HG03354 (cell line): ENCODE results near the gene OR9A2.

Experiments used
- ATAC-seq: cut with Tn5 transposase; IDR thresholded peaks from one replicate; pipeline ENCODE4 v1.9.1; 2021; ENCODE audit warnings: mild to moderate bottlenecking; ENCODE audit not compliant: unreplicated experiment, poor library complexity, severe bottlenecking

The OR9A2 gene

DNA sequence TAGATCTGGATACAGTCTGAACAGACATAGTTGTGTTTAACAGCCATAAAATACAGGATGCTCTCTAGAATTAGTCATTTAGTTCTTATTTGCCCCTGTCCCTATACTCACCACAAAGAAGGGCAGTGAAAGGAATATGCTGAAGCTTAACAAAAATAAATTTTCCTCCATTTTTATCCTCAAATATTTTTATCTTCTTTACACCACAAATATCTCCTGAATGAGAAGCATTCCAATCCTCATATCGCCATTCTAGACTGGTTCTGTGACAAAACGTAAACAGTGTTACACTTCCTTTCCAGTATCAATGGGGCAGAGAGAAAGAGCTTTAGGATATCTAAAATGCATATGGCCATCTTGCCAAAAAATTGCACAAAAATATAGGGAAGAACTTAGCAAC is 1.6 kb downstream of the OR9A2 start:
- no peak for ATAC-seq

DNA sequence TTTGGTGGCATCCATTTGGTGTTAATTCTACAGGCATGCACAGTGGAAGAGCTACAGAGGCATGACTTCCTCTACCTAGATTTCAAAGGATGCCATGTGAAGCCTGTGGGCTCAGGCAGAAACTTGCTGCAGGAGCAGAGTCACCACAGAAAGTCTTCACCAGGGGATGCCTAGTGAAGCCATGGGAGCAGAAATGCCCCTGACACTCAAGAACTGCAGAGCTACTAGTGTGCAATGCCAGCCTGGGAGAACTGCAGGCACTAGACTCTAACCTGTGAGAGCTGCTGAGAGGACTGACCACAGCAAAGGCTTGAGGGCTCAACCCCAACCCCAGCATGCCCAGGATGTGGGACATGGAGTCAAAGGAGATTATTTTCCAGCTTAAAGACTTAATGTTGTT is 3.9 kb downstream of the OR9A2 start:
- ATAC-seq = no peak

DNA sequence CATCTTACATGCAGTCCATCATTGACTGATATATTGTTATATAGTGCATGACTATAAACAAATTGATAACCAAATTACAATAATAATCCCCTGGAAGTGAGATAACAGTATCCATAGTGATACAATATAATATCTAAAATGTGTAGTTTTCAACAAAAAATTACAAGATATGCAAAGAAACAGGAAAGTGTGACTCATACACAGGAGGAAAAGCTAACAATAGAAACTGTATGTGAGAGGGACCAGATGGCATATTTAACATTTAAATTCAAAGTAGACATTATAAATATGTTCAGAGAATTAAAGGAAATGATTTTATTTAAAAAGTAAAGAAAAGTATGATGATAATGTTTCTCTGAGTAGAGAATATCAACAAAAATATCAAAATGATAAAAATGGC is 8.0 kb downstream of the OR9A2 start:
- no peak for ATAC-seq

DNA sequence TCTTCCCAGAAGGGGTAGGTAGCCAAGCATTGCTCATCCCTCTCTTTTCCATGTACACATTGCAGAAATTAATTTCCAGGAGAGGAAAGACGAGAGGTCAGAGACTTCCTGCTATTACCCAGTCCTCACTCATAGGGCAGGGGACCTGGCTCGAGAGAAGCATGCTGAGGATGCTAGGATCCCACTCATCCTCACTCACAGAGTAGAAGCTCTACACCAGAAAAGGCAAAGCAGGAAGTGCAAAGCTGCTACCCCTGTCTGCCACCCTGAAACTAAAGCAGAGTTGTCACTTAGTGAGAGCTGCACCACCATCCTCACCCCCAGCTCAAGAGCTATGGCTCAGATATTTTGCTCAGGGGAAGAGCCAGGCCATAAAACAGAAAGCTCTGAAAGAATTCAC is 9.9 kb downstream of the OR9A2 start:
- no peak for ATAC-seq

DNA sequence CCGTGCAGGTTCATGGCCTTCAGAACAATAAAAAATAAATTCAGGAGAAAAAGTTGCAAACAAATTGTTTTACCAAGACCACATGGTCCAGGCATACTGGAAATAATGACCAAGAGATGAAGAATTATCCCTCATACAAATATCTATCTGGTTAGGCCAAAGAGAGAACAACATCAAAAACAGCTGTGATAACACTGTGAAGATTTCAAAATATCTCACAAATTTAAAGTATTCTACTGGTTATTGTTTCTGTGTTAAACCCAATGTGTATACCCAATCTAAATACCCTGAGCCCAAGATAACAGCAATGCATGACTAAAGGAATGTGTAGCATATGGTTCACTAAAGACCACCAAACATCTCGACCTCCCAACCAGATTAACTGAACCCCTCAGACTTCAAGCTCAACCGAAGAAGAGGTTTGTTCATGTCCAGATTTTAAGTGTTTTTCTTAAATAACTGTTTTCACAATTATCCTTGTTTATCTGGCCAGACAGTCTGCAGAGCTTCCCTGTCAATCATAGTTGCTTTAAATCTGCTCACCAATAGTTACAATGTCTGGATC is 10.9 kb downstream of the OR9A2 start:
- ATAC-seq = no peak

DNA sequence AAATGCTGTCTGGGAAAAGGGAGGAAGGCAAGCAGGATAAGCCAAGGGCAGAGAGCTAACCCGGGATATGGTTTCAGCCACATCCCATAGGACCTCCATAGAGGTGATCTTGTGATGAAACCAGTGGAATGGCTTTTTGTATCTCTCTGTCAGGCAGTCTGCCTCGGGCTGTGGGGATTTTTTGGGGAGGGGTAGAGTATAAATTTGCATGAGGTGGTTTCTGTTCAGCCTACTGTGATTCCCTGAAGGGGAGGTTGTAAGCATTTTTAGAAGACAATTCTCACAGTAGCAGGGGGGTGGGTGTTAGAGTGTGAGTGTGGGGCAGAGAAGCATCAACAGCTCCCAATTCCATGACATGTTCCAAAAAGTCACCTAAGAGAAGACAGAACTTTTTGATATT is 11.8 kb downstream of the OR9A2 start:
- ATAC-seq = peak; percentile 97

DNA sequence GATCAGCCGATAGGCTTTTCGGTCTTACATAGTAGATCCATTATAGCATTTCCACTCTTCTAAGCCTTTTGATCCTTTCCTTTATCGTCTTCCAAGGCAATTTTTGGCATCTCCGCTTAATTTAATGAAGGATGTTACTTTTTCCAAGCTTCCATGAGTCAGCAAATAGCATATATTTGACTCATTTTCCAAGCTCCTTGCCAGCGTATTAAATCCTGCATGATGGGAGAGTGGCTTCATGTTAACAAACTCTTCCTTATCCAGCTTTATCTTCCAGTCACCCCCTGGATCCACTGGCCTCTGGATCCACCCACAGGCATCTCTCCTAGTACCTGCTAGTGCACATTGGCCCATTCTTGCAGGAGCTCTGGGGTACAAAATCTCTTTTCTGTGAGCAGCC is 13.0 kb downstream of the OR9A2 start:
- no peak for ATAC-seq

DNA sequence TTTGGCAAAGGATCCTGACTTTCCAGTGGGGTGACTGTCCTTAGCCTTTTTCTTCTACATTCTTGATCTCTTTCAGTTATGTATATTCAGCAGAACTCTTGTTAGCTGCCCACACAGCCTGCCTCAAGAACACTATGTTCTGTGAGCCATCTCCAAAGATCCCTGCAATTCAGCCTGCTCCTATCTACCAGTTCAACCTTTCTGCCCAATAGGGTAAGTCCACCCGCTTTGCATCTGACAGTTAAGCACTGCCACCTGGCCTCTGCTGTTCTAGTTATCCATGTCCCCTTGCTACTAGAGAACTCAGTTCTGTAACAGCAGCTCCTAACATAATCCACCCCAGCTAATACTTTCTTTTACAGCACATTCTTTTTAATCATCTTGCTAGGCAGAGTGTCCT is 13.5 kb downstream of the OR9A2 start:
- ATAC-seq = no peak

DNA sequence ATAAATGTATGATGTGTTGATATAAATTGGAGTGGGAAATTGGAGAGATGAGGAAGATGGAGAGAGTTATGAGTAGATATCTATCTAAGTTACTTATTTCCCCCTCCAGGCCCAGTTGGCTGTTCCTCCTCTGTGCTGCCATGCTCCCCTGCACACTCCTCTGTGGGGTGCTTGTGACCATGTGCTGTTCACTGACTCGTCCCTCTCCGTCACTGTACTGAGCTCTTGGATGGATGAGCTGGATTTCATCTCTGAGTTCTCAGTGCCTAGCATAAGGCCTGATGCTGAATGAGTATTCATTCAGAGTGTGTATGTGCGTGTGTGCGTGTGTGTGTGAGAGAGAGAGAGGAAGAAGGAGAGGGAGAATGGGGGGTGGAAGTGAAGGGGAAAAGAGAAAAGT is 14.5 kb downstream of the OR9A2 start:
- ATAC-seq = no peak

DNA sequence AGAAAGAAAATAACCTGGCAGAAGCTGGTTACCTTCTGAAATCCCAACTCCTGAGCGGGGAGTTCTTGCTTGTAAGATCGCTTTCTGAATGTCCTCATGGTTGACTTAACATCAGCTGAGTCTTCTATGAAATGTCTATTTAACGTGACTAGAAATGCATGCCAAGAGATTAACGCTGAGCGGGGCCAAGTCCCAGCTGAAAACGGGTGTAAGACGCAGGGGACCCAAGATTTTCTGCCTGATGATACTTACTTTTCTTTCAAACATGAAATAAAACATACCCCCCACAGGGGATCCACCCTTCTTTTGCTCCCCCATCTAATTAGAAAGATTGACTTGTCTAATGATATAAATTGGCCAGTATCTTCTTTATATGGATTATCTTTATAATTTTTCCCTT is 14.9 kb downstream of the OR9A2 start:
- ATAC-seq = no peak

DNA sequence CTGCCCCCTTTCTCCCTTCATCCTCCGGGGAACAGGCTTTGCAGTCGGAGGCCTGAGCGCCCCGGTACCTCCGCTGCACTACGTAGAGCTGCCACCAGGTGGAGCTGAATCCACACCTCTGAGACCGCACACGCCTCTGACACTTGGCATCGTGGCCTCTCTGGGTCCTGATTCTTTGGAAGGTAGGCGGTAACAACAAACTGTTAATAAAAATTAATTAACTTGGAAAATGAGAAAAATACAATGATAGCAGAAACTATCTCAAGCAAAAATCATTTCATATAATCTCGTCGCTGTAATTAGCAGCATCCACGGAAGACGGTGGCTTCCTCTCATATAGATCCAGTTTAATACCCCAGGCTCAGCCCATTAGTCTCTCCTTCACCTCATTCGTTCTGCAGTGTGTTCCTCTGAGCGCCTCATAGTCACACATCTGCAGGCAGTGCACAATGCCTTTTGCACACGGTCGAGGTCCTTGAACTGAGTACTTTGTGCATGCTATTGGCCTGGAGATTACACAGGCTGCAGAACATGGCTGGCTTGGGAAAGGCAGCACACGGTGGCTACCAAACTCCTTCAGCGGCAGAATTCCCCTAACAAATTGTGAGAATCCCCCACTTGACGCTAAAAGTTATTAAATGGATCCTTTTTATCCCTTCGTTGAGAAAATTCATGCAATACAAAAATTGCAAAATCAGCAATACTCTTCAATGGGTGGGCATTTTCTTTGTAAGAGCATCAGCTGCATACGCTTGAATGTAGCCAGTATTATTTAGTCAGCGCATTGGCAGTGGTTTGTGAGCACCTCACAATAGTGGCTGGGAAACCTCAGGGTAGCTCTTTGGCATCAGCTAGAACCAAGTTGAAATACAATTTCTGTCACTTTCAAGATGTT is 18.7 kb downstream of the OR9A2 start:
- peak; percentile 90 for ATAC-seq

DNA sequence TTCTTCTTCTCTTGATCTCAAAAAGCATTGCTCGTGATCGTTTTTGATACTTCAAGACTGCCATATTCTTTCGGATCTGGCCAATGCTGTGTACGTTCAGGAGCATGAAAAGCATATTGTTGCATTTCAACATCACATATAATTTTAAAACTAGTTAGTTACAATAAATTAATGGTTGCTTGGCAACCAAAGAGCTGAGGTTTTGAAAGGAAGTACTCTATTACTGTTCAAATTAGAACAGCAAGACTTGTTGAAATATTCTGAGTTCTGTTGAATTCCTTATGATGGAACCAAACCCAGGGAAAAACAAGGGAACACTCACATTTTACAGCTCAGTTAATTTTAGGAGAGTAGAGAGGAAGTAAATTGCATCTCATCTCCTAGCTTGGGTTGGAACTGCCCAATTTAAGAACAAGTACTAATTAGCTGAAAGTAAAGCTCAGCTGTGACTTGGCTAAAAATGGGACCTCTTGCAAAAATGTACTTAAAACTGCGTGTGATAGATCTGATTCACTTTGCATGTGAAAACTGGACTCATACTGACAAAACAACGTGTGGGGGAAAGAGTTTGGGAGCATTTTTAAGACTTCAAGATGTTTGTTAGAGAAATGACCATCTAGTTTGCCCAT is 21.2 kb downstream of the OR9A2 start:
- ATAC-seq = no peak

DNA sequence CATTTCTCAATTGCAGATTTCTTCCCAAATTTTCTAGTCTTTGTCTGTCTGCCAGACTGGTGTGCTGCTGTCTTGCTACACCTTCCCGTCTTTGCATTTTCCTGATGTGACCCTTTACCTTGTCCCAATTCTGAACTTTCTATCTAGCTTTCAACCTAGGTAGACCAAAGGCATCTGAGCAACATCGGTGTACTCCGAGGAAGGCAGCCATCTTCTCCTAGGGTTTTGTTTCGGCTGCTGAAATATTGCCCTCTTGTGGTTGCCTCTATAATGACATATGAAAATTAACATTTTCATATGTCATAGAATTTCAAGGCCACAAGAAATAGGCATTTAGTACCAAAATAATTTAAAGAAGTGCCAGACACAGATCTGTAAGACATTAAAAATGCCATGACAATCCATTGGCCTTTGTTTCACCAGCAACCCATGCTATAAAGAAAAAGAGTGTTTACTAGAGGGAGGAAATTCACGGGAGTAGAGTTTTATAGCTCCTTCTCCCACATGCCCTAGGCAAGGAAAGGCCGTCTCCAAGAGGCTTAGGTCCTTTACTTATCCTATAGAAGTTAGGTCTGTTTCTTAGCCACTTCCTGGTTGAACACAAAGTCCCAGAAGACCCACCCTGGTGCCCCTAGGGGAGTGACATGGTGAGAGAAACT is 23.4 kb downstream of the OR9A2 start:
- peak; percentile 71 for ATAC-seq

DNA sequence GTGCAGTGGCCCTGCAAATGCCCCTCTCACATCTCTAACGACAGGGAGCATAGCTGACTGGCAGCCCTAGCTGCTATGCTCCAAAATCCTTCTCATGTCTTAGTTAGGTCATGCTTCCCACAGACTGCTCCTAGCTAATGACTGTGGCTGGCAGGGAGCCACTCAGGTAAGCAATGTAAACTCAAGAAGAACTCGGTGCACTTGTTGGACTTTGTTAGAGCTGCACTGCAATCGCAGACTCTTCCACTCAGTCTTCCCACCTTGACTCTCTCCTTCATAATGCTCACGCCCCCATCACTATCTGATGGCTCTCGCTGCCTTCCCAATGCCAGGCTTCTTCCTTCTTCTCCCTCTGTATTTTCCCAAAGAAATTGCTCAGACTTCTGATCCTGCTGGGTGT is 24.0 kb downstream of the OR9A2 start:
- no peak for ATAC-seq

DNA sequence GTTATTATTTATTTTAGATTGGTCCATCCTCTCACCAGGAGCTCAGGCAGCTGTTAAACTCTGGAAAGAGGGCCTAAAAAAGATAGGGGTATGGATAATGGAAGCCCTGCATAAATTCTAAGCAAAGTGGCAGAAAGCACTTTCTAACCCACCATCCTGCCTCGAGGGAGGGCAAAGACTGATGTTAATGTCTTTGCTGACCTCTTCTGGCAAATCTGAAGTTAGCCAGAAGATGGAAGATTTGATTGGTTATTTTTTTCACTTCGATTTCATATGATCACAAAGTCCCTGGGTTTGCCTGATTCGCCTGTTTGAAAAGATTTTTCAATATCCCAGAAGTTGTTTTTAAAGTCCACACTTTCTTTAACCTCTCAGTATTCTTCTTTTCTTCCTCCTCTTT is 24.8 kb downstream of the OR9A2 start:
- ATAC-seq = no peak

DNA sequence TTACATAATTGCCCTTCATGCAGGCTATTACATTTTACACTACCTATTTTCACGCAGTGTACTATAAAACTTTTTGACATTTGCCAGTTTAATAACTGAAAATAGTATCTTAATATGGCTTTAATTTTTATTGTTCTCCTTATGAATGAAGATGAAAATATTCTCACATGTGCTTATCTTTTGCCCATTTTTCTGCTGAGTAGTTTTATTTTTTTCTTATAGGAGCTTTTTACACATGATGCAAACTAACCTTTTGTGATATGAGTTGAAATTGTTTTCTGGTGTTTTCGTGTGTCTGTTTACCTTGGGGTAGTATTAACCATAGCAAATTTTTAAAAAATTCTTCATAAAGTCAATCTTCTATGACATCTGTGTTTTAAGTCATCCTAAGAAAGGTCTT is 26.3 kb downstream of the OR9A2 start:
- ATAC-seq = no peak

DNA sequence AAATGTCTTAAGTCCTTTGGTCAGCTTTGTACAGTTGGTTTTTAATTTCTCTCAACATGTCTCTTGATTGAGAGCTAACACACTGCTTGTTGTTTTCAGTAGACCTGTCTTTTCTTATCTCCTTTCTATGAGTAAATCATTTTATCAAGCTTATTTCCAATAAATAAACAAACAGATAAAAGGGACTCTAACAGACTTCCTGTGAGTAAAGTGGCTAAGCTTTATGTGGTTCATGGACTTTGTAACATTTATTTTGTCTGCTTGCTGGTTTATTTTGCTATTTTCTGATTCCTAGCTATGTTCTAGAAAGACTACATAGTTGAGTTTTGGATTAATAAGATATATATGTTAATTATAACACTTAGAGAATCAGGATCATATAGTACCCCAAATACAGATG is 27.1 kb downstream of the OR9A2 start:
- ATAC-seq = no peak

DNA sequence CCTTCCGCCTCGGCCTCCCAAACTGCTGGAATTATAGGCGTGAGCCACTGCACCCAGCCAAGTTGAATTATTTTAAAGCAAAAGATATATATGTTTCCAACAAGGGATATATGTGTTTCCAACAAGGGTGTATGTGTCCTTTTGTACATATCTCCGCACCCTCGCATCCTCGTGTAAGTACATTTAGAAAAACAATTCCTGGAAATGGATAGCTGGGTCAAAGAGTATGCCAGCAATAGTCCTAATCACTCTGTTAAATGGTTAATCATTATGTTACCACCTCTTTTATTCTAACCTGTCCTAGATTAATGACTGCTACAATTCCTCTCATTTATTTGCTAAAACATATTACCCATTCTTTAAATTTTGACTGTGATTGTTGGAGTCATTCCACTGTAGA is 28.0 kb downstream of the OR9A2 start:
- no peak for ATAC-seq

DNA sequence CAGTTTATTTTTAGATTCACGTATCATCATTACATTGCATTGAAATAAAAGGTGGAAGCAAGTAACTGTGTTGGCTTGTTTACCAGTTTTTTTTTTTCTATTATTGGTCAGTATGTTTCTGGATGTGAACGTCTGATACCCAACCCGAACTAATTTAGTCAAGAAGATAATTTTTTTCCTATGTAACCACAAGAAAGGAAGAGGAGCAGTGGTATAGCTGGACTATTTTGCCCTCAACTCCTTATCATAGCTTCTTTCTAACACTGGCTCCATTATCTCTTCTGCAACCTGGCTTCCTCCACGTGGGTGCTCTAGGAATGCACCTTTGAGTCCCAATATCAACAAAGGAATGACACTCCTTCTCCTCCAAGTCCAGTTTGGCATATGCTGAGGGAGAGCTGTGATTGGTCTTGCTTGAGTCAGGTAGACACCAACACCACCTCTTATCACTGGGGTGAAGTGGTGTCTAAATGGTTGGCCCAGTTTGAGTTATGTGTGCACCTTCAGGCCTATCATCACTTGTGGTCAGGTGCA is 29.4 kb downstream of the OR9A2 start:
- no peak for ATAC-seq

DNA sequence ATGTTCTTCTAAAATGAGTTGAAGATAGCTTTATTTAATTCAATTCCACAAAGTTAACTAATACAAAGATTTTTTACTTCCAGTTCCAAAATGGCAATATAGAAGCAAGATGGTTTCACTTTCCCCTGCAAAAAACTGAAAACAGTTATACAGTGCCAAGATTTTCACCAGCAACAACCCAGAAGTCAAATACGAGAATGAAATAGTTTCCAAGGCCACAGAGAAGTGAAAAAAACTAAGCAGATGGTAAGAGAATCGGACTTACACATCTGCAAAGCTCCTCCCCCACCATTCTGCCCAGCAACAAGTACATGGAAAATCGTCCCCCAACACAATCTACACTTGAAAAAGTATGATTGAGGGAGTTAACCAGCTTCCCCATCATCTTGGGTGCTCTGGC is 34.5 kb downstream of the OR9A2 start:
- no peak for ATAC-seq
